Activated CD4-positive, alpha-beta T cell treated with anti-CD3 and anti-CD28 coated beads for 48 hours (primary cell): Measurements from ENCODE around the gene KAT5.
"Not testable (repeated sequence)": the region's sequence is repeated elsewhere in the genome, so short reads cannot be mapped to it uniquely, and the experiment has no call there.

Experiments used
- DNase-seq: peaks from one replicate; pipeline ENCODE4 v3.0.0-alpha.2; 2020

The KAT5 gene

DNA sequence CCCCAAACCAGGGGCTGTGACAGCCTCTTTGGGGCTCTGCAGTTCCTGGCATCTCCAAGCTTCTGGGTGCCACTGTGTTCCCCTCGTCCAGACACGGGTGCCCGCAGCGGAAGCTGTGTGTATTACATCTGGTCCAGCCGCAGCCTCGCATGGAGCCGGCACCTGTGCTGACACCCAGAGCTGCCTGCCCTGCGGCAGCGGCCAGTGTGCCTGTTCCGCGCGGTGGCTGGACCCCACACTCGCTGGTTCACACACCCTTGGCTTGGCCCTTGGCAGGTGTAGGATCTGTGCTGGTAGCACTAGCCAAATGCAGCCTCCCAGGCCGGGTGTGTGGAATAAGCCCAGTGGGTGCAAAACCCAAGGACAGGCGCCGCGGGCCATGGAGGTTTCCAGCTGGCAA lies 33.0 kb downstream of the KAT5 start:
- no peak for DNase-seq

DNA sequence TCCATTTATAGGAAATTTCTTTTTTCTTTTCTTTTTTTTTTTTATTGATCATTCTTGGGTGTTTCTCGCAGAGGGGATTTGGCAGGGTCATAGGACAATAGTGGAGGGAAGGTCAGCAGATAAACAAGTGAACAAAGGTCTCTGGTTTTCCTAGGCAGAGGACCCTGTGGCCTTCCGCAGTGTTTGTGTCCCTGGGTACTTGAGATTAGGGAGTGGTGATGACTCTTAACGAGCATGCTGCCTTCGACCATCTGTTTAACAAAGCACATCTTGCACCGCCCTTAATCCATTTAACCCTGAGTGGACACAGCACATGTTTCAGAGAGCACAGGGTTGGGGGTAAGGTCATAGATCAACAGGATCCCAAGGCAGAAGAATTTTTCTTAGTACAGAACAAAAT lies 50.1 kb downstream of the KAT5 start:
- not testable (repeated sequence) for DNase-seq

DNA sequence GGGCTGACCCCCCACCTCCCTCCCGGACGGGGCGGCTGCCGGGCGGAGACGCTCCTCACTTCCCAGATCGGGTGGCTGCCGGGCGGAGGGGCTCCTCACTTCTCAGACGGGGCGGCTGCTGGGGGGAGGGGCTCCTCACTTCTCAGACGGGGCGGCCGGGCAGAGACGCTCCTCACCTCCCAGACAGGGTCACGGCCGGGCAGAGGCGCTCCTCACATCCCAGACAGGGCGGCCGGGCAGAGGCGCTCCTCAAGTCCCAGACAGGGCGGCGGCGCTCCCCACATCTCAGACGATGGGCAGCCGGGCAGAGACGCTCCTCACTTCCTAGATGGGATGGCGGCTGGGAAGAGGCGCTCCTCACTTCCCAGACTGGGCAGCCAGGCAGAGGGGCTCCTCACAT lies 50.8 kb downstream of the KAT5 start:
- DNase-seq, result not testable (repeated sequence)

DNA sequence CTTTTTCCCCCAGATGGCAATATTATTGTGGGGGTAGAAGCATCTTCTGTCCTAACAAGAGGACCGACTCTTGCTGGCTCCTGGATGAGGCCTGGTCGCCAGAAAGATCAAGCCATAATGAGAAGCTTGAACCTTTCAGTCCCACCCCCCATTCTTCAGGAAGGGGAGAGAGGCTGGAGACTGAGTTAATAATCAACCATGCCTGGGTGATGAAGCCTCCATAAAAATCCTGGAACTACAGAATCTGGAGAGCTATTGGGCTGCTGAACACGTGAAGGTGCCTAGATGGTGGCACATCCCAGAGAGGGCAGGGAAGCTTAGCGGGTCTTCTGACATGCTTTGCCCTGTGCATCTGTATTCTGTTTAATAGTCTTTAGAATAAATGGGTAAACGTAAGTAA lies 52.4 kb downstream of the KAT5 start:
- DNase-seq, result no peak

DNA sequence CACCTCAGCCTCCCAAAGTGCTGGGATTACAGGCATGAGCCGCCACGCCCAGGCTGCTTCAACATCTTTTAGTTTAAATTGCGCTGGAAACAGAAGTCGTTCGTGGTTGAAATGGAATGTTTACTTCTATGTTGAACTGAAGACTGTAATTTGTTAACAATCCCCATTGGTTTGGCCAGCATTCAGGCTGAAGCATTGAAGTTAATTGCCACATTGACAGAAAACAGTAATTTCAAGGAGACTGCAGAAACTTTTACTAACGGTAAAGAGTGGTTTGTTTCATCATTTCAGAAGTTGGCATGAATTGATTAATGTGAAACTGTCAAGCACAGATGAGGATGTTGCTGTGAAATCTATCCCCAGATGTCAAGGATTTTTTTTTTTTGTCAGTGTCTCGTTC lies 54.5 kb downstream of the KAT5 start:
- DNase-seq, result no peak

DNA sequence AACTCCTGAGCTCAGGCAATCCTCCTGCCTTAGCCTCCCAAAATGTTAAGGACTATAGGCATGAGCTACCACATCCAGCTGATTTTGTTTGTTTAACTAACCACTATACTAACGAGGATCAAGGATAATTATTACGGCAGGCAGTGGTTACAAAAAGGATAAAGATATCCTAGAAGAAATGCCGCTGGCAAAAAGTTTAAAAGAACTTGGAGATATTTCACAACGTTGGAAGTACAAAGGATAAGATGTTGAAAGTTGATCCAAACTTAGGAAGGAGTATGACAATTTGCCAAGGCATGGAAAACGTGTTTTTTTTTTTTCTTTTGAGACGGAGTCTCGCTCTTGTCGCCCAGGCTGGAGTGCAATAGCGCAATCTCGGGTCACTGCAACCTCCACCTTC lies 55.4 kb downstream of the KAT5 start:
- DNase-seq, result no peak

DNA sequence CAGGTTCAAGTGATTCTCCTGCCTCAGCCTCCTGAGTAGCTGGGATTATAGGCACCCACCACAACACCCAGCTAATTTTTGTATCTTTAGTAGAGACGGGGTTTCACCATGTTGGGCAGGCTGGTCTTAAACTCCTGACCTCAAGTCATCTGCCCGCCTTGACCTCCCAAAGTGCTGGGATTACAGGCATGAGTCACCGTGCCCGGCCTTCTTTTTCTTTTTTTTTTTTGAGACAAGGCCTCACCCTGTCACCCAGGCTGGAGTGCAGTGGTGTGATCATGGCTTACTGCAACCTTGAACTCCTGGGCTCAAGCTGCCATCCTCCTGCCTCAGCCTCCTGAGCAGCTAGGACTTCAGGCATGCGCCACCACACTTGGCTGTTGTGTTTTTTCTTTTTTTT lies 55.8 kb downstream of the KAT5 start:
- not testable (repeated sequence) for DNase-seq
